Stomach (tissue), 9 donors: ENCODE results near the gene SCYGR1. TPM values are rescaled to one million over a fixed set of nuclear protein-coding genes. Genes with fewer than 3 reads are reported as not detected.

Source experiments
- DNase-seq, 2 donors: peaks; one replicate each; pipeline versions ENCODE4 v3.0.0 to v3.0.0-alpha.2; 2013 to 2019
- H3K27ac ChIP-seq, 5 donors: fragments of 200-600 bp in 4 of 5; sonication (generic) in 4 of 5; one replicate each; pipeline ENCODE4 v1.5.1; 2013 to 2019; ENCODE audit warnings: mild to moderate bottlenecking in 1 of 5, moderate library complexity in 1 of 5
- H3K27me3 ChIP-seq, 3 donors: fragments of 200-600 bp; sonication (generic); one replicate each; pipeline ENCODE4 v1.5.1; 2017 to 2019; ENCODE audit warnings: mixed run types in 1 of 3
- H3K36me3 ChIP-seq, 4 donors: fragments of 200-600 bp; sonication (generic); 1 replicate in 3 of 4; 2 replicates in 1 of 4; pipeline ENCODE4 v1.5.1; 2016 to 2019
- H3K4me1 ChIP-seq, 4 donors: fragments of 200-600 bp; sonication (generic); one replicate each; pipeline ENCODE4 v1.5.1; 2016 to 2019
- H3K4me3 ChIP-seq, 4 donors: fragments of 200-600 bp; sonication (generic) in 3 of 4; one replicate each; pipeline ENCODE4 v1.5.1; 2016 to 2019; ENCODE audit warnings: mild to moderate bottlenecking in 1 of 4
- H3K9me3 ChIP-seq, 4 donors: fragments of 200-600 bp; sonication (generic); one replicate each; pipeline ENCODE4 v1.5.1; 2016 to 2019
- EP300 ChIP-seq: sonication (generic); formaldehyde crosslinking; IDR thresholded peaks from one replicate; pipeline ENCODE4 v1.6.1; 2017; ENCODE audit warnings: antibody characterized with exemption
- POLR2A ChIP-seq, 4 donors: fragments of 450-650 bp; IDR thresholded peaks; one replicate each; pipeline ENCODE4 v1.6.1; 2016; ENCODE audit warnings: antibody characterized with exemption in 4 of 4, control low read depth in 2 of 4, mild to moderate bottlenecking in 1 of 4, moderate library complexity in 1 of 4
- POLR2AphosphoS5 ChIP-seq, 3 donors: sonication (generic); formaldehyde crosslinking; IDR thresholded peaks; one replicate each; pipeline ENCODE4 v1.6.1; 2016; ENCODE audit warnings: antibody characterized with exemption in 3 of 3
- WGBS, 5 donors: extraction: QIAGEN DNeasy Blood & Tissue Kit in 3 of 5; methylation state at CpG; one replicate each; pipeline versions ENCODE4 v1.1.5 to v1.1.7; 2013 to 2018; 5-methylcytosine and 5-hydroxymethylcytosine counted together
- intact Hi-C: fragments of 100-400 bp; cut with DNase I; formaldehyde crosslinking; loops from one replicate; pipeline ENCODE4 v1.15.1; 2023; ENCODE audit warnings: low total_unique reads
- polyA plus RNA-seq, 3 donors: library from polyadenylated mRNA; stranded (reverse); fragments of 200-250 nt; gene quantifications; one replicate each; pipeline ENCODE4 v1.2.3, GENCODE V29; 2013
- total RNA-seq, 5 donors: library from RNA; depleted of rRNA; stranded (reverse); fragments of >200 nt; gene quantifications; one replicate each; pipeline versions ENCODE4 v1.1.0 to v1.2.3, GENCODE V29; 2014 to 2016
- TF ChIP-seq, protein P1 (sequence below), 7 experiments: fragments of 450-650 bp in 4 of 7; fragments of 200-600 bp in 3 of 7; sonication (generic) in 3 of 7; IDR thresholded peaks; one replicate each; pipeline ENCODE4 v1.5.1; 2016 to 2019; ENCODE audit warnings: antibody characterized with exemption in 7 of 7, control low read depth in 2 of 7, mild to moderate bottlenecking in 1 of 7
- donor health status: healthy with polysubstance abuse.
- donor health status: Bipolar disorder and iron deficiency.
- donor health status: healthy.

Gene SCYGR1
- total and polyA plus RNA-seq, 8 donors: not detected

DNA sequence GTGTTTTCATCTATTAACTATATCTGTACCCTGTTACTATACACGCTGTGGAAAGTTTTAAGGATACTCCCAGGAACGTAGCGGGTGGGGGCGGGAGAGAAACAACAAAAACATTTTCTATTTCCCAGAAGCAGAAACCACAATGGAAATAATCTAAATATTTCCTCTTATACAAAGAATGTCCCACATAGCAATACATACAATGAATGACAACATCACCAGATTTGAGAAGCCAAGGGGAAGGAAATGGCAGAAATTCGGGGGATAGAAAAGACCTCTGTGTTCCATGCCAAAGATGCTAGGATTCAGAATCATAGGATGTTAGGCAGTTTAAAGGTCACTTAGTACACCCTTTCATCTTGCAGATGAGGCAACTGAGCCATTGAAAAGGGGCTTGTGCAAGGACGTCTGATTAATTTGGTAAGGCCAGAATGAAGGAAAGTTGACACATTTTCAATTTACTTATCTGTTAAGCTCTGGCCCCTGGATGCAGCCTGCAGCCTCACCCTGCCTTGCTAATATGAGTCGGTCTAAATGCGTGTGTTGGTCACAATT, 41.1 kb upstream of the SCYGR1 start:
- no peak for DNase-seq
- TF ChIP-seq, protein P1, sequence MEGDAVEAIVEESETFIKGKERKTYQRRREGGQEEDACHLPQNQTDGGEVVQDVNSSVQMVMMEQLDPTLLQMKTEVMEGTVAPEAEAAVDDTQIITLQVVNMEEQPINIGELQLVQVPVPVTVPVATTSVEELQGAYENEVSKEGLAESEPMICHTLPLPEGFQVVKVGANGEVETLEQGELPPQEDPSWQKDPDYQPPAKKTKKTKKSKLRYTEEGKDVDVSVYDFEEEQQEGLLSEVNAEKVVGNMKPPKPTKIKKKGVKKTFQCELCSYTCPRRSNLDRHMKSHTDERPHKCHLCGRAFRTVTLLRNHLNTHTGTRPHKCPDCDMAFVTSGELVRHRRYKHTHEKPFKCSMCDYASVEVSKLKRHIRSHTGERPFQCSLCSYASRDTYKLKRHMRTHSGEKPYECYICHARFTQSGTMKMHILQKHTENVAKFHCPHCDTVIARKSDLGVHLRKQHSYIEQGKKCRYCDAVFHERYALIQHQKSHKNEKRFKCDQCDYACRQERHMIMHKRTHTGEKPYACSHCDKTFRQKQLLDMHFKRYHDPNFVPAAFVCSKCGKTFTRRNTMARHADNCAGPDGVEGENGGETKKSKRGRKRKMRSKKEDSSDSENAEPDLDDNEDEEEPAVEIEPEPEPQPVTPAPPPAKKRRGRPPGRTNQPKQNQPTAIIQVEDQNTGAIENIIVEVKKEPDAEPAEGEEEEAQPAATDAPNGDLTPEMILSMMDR (IDR thresholded peaks at IDR 0.05): no peak
- TF ChIP-seq POLR2A (IDR thresholded peaks at IDR 0.05) (no peak), POLR2AphosphoS5 (IDR thresholded peaks at IDR 0.05) (no peak), EP300 (no peak)
- H3K4me1 ChIP-seq: no peaks in the 10 kb centered on the region
- H3K27ac ChIP-seq: no peak overlapping the region
- H3K9me3 ChIP-seq: peaks cover 0 to 14% (median 12%) of the 10 kb centered on the region in 4 donors
- no peaks in the 10 kb centered on the region for H3K36me3 ChIP-seq
- intact Hi-C loops: no loop called here
- 85 to 87% (median 86%) methylated on average over 8 of the region's 8 CpGs for WGBS, 5 donors
- H3K27me3 ChIP-seq: no peaks in the 10 kb centered on the region
- H3K4me3 ChIP-seq: no peak overlapping the region

GRCh38 chr2:227423656-227424499, 36.1 kb upstream of the SCYGR1 start:
- H3K27ac ChIP-seq: no peak overlapping the region
- 76 to 85% (median 81%) methylated on average over 10 of the region's 10 CpGs for WGBS, 5 donors
- peaks cover 0 to 4% (median 0%) of the 10 kb centered on the region in 4 donors for H3K4me1 ChIP-seq
- TF ChIP-seq POLR2A (IDR thresholded peaks at IDR 0.05) (no peak), EP300 (no peak), POLR2AphosphoS5 (IDR thresholded peaks at IDR 0.05) (no peak)
- TF ChIP-seq, protein P1 (IDR thresholded peaks at IDR 0.05): no peak
- no peaks in the 10 kb centered on the region for H3K36me3 ChIP-seq
- H3K27me3 ChIP-seq: no peaks in the 10 kb centered on the region
- H3K9me3 ChIP-seq: no peaks in the 10 kb centered on the region
- H3K4me3 ChIP-seq: no peak overlapping the region
- intact Hi-C loops: no loop called here
- DNase-seq: no peak

- DNase-seq: no peak
- peaks cover 0 to 7% (median 2%) of the 10 kb centered on the region in 4 donors for H3K4me1 ChIP-seq
- WGBS, 5 donors: 60 to 70% (median 70%) methylated on average over 15 of the region's 15 CpGs
- H3K9me3 ChIP-seq: no peaks in the 10 kb centered on the region
- no peak overlapping the region for H3K27ac ChIP-seq
- H3K36me3 ChIP-seq: no peaks in the 10 kb centered on the region
- H3K27me3 ChIP-seq: no peaks in the 10 kb centered on the region
- H3K4me3 ChIP-seq: no peak overlapping the region
- intact Hi-C loops: no loop called here
- TF ChIP-seq POLR2AphosphoS5 (IDR thresholded peaks at IDR 0.05) (no peak), EP300 (no peak), POLR2A (IDR thresholded peaks at IDR 0.05) (no peak)
- TF ChIP-seq, protein P1 (IDR thresholded peaks at IDR 0.05): no peak
These were observed 32.6 kb upstream of the SCYGR1 start for GRCh38 chr2:227420087-227421052.

DNA sequence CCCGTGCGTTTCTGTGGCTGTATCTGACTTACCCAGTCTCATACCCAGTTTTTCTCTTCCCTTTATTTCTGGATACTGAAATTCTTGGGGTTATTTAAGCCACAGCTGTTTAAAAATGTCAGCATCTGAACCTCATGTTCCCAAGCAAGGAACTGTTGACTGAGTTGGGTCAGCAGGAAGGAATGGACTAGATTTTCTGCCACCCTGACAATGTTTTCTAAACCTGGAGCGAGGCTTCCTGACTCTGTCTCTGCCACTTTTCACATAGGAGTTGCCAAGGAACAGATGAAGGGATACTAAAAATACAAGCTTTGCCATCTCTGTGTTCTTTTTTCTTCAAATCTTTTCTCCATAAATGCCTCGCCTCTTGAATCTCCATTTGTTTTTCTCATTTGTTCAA, 29.0 kb upstream of the SCYGR1 start:
- no peak overlapping the region for H3K4me3 ChIP-seq
- 66 to 91% (median 86%) methylated on average over 4 of the region's 4 CpGs for WGBS, 5 donors
- H3K36me3 ChIP-seq: no peaks in the 10 kb centered on the region
- H3K9me3 ChIP-seq: no peaks in the 10 kb centered on the region
- intact Hi-C loops: no loop called here
- peak overlapping the region in 4 of 5 donors; percentile 6 to 74 (median 52) for H3K27ac ChIP-seq
- no peak for DNase-seq
- TF ChIP-seq POLR2A (IDR thresholded peaks at IDR 0.05) (no peak), POLR2AphosphoS5 (IDR thresholded peaks at IDR 0.05) (no peak), EP300 (no peak)
- TF ChIP-seq, protein P1 (IDR thresholded peaks at IDR 0.05): no peak
- peaks cover 0 to 13% (median 4%) of the 10 kb centered on the region in 4 donors for H3K4me1 ChIP-seq
- no peaks in the 10 kb centered on the region for H3K27me3 ChIP-seq
